ENCODE data around the gene CLC.

- TF ChIP-seq POLR2AphosphoS5 (IDR thresholded peaks at IDR 0.05; ENCODE audit: low read depth, low read length) (no peak), TAF1 (IDR thresholded peaks at IDR 0.05; ENCODE audit: borderline replicate concordance, insufficient read depth, low read length) (no peak), SIN3A (IDR thresholded peaks at IDR 0.05; ENCODE audit: borderline replicate concordance, insufficient read depth, low read length) (no peak), REST (IDR thresholded peaks at IDR 0.05; ENCODE audit: insufficient read depth in 1 of 2, low read depth in 2 of 2, low read length in 2 of 2) (no peak), FOXP2 (optimal IDR thresholded peaks at IDR 0.05; ENCODE audit: borderline replicate concordance, extremely low read depth, extremely low read length, insufficient read depth) (no peak)
These were observed 27.4 kb downstream of the CLC start for GRCh38 chr19:39710333-39710890.
